ENCODE data around the gene SLC34A1.

GRCh38 chr5:177425801-177426565, 41.7 kb downstream of the SLC34A1 start:
- no peak for TF ChIP-seq CTCF (IDR thresholded peaks at IDR 0.05; ENCODE audit: low read length)
- no peak for TF ChIP-seq EZH2phosphoT487 (IDR thresholded peaks at IDR 0.05; ENCODE audit: low read length)
- TF ChIP-seq EZH2 (optimal IDR thresholded peaks at IDR 0.05; ENCODE audit: low read depth, low read length): no peak

Data from MM.1S (cell line).